ENCODE data around the gene MPHOSPH10.

MPHOSPH10 gene

GRCh38 chr2:71150082-71150816 is 19.8 kb downstream of the MPHOSPH10 start:
- TF ChIP-seq, protein P1, sequence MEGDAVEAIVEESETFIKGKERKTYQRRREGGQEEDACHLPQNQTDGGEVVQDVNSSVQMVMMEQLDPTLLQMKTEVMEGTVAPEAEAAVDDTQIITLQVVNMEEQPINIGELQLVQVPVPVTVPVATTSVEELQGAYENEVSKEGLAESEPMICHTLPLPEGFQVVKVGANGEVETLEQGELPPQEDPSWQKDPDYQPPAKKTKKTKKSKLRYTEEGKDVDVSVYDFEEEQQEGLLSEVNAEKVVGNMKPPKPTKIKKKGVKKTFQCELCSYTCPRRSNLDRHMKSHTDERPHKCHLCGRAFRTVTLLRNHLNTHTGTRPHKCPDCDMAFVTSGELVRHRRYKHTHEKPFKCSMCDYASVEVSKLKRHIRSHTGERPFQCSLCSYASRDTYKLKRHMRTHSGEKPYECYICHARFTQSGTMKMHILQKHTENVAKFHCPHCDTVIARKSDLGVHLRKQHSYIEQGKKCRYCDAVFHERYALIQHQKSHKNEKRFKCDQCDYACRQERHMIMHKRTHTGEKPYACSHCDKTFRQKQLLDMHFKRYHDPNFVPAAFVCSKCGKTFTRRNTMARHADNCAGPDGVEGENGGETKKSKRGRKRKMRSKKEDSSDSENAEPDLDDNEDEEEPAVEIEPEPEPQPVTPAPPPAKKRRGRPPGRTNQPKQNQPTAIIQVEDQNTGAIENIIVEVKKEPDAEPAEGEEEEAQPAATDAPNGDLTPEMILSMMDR (IDR thresholded peaks at IDR 0.05; ENCODE audit: control insufficient read depth, extremely low read depth, insufficient read depth): no peak
- no peak for DNase-seq (ENCODE audit: low read depth)
- H3K4me3 ChIP-seq (ENCODE audit: low read depth, low read length): no peak overlapping the region

DNA sequence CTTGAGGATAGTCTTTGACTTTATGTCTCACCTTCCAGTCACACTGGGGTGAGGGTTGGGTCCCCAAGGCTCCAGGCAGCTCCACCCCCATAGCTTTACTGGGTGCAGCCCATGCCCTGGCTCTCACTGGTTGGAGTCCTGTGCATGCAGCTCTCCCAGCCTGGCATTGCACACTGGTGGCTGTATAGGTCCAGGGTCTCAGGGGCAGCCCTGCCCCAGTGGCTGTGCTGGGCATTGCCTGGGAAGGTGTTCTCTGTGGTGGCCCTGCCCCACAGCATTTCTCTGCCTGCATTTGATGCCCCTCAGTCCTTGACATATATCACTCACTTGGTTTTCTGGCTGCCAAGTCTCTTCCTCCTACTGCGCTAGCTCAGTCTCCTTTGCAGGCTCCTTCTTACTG is 21.2 kb downstream of the MPHOSPH10 start:
- DNase-seq (ENCODE audit: low read depth): no peak
- TF ChIP-seq, protein P1 (IDR thresholded peaks at IDR 0.05; ENCODE audit: control insufficient read depth, extremely low read depth, insufficient read depth): no peak
- no peak overlapping the region for H3K4me3 ChIP-seq (ENCODE audit: low read depth, low read length)

DNA sequence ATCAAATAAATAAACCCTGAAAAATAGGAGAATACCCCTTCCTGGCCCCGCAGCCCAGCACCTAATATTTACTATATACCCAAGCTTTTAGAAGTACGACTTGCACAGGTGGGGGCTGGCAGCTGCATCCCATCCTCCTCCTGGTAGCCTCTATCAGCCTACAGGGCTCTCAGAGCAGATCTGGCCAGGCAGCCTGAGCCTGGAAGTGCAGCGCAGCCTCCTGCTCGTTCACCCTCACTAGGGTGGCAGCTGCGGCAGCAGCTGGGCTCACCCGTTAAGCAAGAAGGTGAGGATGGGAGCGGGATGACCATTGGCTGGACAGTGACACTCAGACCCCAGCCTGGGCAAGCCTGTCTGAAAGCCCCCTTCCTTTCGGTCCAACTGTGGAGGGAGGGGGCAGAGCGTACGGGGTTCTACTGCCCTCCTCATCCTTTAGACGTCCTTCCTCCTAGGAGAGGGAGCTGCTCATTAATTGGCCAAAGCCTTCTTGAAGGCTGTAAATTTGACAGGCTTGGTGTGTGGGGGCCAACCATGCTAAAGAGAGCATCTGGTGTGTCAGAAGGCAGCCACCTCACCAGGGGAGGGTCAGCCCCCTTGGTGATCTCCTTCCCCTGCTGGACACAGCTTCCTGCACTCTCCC is 23.3 kb downstream of the MPHOSPH10 start:
- TF ChIP-seq, protein P1 (IDR thresholded peaks at IDR 0.05; ENCODE audit: control insufficient read depth, extremely low read depth, insufficient read depth): no peak
- no peak for DNase-seq (ENCODE audit: low read depth)
- no peak overlapping the region for H3K4me3 ChIP-seq (ENCODE audit: low read depth, low read length)

GRCh38 chr2:71154279-71154678 is 23.8 kb downstream of the MPHOSPH10 start:
- TF ChIP-seq, protein P1 (IDR thresholded peaks at IDR 0.05; ENCODE audit: control insufficient read depth, extremely low read depth, insufficient read depth): no peak
- DNase-seq (ENCODE audit: low read depth): no peak
- no peak overlapping the region for H3K4me3 ChIP-seq (ENCODE audit: low read depth, low read length)

DNA sequence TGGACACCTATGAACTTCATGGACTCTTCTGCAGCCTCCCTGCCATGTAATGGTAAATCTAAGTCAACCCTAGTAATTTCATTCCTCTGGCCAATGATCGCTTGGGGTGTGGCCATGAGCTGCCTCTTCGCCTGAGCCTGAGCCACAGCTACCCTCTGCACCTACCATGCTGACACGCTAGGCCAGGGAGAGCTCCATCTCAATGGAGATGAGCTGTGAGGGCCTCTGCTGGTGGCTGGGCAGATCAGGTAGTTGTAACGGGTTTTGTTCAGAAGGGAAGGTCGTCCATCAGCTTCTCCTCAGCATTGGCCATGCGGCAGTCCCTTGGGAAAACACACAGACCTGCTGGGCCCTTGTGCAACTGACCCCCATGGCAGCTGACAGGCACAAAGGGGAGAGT is 24.4 kb downstream of the MPHOSPH10 start:
- TF ChIP-seq, protein P1 (IDR thresholded peaks at IDR 0.05; ENCODE audit: control insufficient read depth, extremely low read depth, insufficient read depth): no peak
- DNase-seq (ENCODE audit: low read depth): no peak
- H3K4me3 ChIP-seq (ENCODE audit: low read depth, low read length): no peak overlapping the region

DNA sequence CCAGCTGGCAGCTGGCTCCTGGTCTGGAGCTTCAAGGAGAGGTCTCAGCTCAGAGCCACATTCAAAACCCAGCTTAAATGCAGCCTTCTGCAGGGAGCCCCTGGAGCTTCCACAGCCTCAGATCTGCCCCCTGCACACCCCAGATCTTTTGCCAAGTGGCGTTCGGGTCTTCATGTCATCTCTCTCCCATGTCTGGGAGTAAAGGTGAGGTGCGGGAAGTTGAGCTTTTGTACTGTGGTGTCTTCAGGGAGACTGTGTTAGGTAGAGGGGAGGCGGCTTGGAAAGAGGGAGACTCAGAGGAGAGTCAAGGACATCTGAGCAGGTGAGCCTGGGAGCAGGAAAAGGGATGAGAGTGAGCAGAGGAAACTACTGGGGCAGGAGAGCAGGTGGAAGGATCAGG is 25.4 kb downstream of the MPHOSPH10 start:
- TF ChIP-seq, protein P1 (IDR thresholded peaks at IDR 0.05; ENCODE audit: control insufficient read depth, extremely low read depth, insufficient read depth): no peak
- H3K4me3 ChIP-seq (ENCODE audit: low read depth, low read length): no peak overlapping the region
- DNase-seq (ENCODE audit: low read depth): no peak

Data from LNCaP clone FGC (cell line).